Measurements from ENCODE around the gene EFCAB14. TPM values are rescaled to one million over a fixed set of nuclear protein-coding genes. Genes with fewer than 3 reads are reported as not detected.

EFCAB14 gene
- total and polyA plus RNA-seq, 2 experiments from 2014 or later: 23.3 to 49.0 TPM

DNA sequence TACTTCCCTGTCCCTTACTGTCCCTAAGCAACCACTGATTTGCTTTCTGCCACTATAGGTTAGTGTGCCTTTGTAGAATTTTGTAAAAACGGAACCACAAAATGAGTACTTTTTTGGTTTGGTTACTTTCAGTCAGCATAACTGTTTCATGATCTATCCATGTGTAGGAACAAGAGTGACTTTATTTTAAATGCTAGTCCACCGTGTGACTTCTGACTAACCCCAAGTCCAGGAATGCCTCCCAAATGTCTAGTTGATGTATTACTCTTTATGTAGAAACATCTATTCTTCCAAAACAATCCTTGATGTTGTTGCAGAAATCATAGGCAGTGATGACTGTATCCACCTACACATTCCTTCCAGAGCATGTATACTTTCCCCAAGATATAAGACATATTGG lies 72.1 kb downstream of the EFCAB14 start (continued):
- TF ChIP-seq, protein P1, sequence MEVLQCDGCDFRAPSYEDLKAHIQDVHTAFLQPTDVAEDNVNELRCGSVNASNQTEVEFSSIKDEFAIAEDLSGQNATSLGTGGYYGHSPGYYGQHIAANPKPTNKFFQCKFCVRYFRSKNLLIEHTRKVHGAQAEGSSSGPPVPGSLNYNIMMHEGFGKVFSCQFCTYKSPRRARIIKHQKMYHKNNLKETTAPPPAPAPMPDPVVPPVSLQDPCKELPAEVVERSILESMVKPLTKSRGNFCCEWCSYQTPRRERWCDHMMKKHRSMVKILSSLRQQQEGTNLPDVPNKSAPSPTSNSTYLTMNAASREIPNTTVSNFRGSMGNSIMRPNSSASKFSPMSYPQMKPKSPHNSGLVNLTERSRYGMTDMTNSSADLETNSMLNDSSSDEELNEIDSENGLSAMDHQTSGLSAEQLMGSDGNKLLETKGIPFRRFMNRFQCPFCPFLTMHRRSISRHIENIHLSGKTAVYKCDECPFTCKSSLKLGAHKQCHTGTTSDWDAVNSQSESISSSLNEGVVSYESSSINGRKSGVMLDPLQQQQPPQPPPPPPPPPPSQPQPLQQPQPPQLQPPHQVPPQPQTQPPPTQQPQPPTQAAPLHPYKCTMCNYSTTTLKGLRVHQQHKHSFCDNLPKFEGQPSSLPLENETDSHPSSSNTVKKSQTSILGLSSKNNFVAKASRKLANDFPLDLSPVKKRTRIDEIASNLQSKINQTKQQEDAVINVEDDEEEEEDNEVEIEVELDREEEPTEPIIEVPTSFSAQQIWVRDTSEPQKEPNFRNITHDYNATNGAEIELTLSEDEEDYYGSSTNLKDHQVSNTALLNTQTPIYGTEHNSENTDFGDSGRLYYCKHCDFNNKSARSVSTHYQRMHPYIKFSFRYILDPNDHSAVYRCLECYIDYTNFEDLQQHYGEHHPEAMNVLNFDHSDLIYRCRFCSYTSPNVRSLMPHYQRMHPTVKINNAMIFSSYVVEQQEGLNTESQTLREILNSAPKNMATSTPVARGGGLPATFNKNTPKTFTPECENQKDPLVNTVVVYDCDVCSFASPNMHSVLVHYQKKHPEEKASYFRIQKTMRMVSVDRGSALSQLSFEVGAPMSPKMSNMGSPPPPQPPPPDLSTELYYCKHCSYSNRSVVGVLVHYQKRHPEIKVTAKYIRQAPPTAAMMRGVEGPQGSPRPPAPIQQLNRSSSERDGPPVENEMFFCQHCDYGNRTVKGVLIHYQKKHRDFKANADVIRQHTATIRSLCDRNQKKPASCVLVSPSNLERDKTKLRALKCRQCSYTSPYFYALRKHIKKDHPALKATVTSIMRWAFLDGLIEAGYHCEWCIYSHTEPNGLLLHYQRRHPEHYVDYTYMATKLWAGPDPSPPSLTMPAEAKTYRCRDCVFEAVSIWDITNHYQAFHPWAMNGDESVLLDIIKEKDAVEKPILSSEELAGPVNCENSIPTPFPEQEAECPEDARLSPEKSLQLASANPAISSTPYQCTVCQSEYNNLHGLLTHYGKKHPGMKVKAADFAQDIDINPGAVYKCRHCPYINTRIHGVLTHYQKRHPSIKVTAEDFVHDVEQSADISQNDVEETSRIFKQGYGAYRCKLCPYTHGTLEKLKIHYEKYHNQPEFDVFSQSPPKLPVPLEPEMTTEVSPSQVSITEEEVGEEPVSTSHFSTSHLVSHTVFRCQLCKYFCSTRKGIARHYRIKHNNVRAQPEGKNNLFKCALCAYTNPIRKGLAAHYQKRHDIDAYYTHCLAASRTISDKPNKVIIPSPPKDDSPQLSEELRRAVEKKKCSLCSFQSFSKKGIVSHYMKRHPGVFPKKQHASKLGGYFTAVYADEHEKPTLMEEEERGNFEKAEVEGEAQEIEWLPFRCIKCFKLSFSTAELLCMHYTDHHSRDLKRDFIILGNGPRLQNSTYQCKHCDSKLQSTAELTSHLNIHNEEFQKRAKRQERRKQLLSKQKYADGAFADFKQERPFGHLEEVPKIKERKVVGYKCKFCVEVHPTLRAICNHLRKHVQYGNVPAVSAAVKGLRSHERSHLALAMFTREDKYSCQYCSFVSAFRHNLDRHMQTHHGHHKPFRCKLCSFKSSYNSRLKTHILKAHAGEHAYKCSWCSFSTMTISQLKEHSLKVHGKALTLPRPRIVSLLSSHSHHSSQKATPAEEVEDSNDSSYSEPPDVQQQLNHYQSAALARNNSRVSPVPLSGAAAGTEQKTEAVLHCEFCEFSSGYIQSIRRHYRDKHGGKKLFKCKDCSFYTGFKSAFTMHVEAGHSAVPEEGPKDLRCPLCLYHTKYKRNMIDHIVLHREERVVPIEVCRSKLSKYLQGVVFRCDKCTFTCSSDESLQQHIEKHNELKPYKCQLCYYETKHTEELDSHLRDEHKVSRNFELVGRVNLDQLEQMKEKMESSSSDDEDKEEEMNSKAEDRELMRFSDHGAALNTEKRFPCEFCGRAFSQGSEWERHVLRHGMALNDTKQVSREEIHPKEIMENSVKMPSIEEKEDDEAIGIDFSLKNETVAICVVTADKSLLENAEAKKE (CRISPR knock-in tag; IDR thresholded peaks at IDR 0.05): no peak
- TF ChIP-seq STAT1 (IDR thresholded peaks at IDR 0.05; ENCODE audit: unreplicated experiment): no peak
- no peak for TF ChIP-seq JUNB (IDR thresholded peaks at IDR 0.05; ENCODE audit: unreplicated experiment)
- no peak for TF ChIP-seq ZNF331 (CRISPR knock-in tag; IDR thresholded peaks at IDR 0.05; ENCODE audit: low read depth)

DNA sequence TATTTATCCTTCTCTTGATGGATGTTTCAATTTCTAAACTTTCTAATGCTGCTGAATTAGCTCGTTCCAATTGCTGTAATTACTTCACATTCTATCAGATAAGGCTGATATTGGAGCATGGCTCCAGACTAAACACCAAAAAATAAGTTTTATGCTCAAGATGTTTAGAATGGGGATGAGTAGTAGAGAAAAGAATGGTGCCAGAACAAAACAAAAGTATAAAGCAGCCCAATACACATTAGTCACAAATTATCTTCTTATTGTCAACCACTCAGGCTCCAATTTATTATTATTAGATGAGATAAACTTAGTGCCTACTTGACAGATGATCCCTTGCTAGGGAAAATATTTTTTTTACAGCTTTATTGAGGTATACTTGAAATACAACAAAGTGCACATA lies 72.6 kb downstream of the EFCAB14 start:
- Mint-ChIP-seq H3K27me3 (ENCODE audit: insufficient read depth, low read depth, poor library complexity) (no peaks in the 10 kb centered on the region), H3K36me3 (ENCODE audit: low read depth) (peaks cover 44% of the 10 kb centered on the region)
- DNase-seq (ENCODE audit: low spot score): no peak
- TF ChIP-seq STAT1 (IDR thresholded peaks at IDR 0.05; ENCODE audit: unreplicated experiment) (no peak), EZH2phosphoT487 (IDR thresholded peaks at IDR 0.05; ENCODE audit: unreplicated experiment) (no peak), CREB1 (CRISPR knock-in tag; IDR thresholded peaks at IDR 0.05; ENCODE audit: low read depth) (no peak), EZH2 (IDR thresholded peaks at IDR 0.05; ENCODE audit: low read depth, unreplicated experiment) (no peak), ZNF331 (CRISPR knock-in tag; IDR thresholded peaks at IDR 0.05; ENCODE audit: low read depth) (no peak), JUNB (IDR thresholded peaks at IDR 0.05; ENCODE audit: unreplicated experiment) (no peak), NANOG (IDR thresholded peaks at IDR 0.05; ENCODE audit: borderline replicate concordance) (no peak), POLR2AphosphoS5 (IDR thresholded peaks at IDR 0.05; ENCODE audit: low read depth) (no peak), ZNF114 (CRISPR knock-in tag; IDR thresholded peaks at IDR 0.05) (no peak)
- TF ChIP-seq, protein P2, sequence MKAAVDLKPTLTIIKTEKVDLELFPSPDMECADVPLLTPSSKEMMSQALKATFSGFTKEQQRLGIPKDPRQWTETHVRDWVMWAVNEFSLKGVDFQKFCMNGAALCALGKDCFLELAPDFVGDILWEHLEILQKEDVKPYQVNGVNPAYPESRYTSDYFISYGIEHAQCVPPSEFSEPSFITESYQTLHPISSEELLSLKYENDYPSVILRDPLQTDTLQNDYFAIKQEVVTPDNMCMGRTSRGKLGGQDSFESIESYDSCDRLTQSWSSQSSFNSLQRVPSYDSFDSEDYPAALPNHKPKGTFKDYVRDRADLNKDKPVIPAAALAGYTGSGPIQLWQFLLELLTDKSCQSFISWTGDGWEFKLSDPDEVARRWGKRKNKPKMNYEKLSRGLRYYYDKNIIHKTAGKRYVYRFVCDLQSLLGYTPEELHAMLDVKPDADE (IDR thresholded peaks at IDR 0.05): no peak
- TF ChIP-seq, protein P3, sequence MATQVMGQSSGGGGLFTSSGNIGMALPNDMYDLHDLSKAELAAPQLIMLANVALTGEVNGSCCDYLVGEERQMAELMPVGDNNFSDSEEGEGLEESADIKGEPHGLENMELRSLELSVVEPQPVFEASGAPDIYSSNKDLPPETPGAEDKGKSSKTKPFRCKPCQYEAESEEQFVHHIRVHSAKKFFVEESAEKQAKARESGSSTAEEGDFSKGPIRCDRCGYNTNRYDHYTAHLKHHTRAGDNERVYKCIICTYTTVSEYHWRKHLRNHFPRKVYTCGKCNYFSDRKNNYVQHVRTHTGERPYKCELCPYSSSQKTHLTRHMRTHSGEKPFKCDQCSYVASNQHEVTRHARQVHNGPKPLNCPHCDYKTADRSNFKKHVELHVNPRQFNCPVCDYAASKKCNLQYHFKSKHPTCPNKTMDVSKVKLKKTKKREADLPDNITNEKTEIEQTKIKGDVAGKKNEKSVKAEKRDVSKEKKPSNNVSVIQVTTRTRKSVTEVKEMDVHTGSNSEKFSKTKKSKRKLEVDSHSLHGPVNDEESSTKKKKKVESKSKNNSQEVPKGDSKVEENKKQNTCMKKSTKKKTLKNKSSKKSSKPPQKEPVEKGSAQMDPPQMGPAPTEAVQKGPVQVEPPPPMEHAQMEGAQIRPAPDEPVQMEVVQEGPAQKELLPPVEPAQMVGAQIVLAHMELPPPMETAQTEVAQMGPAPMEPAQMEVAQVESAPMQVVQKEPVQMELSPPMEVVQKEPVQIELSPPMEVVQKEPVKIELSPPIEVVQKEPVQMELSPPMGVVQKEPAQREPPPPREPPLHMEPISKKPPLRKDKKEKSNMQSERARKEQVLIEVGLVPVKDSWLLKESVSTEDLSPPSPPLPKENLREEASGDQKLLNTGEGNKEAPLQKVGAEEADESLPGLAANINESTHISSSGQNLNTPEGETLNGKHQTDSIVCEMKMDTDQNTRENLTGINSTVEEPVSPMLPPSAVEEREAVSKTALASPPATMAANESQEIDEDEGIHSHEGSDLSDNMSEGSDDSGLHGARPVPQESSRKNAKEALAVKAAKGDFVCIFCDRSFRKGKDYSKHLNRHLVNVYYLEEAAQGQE (IDR thresholded peaks at IDR 0.05; ENCODE audit: unreplicated experiment): no peak
- TF ChIP-seq, protein P4, sequence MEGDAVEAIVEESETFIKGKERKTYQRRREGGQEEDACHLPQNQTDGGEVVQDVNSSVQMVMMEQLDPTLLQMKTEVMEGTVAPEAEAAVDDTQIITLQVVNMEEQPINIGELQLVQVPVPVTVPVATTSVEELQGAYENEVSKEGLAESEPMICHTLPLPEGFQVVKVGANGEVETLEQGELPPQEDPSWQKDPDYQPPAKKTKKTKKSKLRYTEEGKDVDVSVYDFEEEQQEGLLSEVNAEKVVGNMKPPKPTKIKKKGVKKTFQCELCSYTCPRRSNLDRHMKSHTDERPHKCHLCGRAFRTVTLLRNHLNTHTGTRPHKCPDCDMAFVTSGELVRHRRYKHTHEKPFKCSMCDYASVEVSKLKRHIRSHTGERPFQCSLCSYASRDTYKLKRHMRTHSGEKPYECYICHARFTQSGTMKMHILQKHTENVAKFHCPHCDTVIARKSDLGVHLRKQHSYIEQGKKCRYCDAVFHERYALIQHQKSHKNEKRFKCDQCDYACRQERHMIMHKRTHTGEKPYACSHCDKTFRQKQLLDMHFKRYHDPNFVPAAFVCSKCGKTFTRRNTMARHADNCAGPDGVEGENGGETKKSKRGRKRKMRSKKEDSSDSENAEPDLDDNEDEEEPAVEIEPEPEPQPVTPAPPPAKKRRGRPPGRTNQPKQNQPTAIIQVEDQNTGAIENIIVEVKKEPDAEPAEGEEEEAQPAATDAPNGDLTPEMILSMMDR (conservative IDR thresholded peaks at IDR 0.05; ENCODE audit: low read depth in 2 of 2): no peak

More for the DNA sequence above, 72.6 kb downstream of the EFCAB14 start:
- Mint-ChIP-seq H3K4me3 (no peak overlapping the region), H3K9me3 (peaks cover 15% of the 10 kb centered on the region; the same call in 2 of the 3 replicates), H3K27ac (no peak overlapping the region), H3K4me1 (no peaks in the 10 kb centered on the region)
- no peak for ATAC-seq
- no peaks in the 10 kb centered on the region; the same call in 1 of the 2 replicates for H4K20me1 ChIP-seq (replicated peaks; ENCODE audit: insufficient read depth)
- H3F3A ChIP-seq (replicated peaks; ENCODE audit: low read depth): no peaks in the 10 kb centered on the region
- no peak overlapping the region for H3K4me3 ChIP-seq
- H3K4me2 ChIP-seq: no peak overlapping the region
- H3K9me2 ChIP-seq (ENCODE audit: insufficient read depth): no peaks in the 10 kb centered on the region
- H3K36me3 ChIP-seq (ENCODE audit: insufficient read depth): peaks cover 13% of the 10 kb centered on the region
- no peaks in the 10 kb centered on the region for H3K79me2 ChIP-seq (replicated peaks; ENCODE audit: insufficient read depth)
- H3K27me3 ChIP-seq (ENCODE audit: insufficient read depth): no peaks in the 10 kb centered on the region
- H3K4me1 ChIP-seq (ENCODE audit: insufficient read depth): no peaks in the 10 kb centered on the region
- H2AFZ ChIP-seq: no peak overlapping the region
- no peak overlapping the region for H3K27ac ChIP-seq (ENCODE audit: low read depth)
